Stimulated activated CD4-positive, alpha-beta T cell treated with anti-CD3 and anti-CD28 coated beads, Interleukin-12 subunit alpha, Interleukin-12 subunit beta, amount 100 ng/mL, for 24 hours (primary cell): ENCODE results near the gene NYNRIN.
"Not testable (repeated sequence)": the region's sequence is repeated elsewhere in the genome, so short reads cannot be mapped to it uniquely, and the experiment has no call there.

Experiments used
- DNase-seq, 2 experiments: peaks; one replicate each; pipeline ENCODE4 v3.0.0-alpha.2; 2020; ENCODE audit warnings: low read depth in 2 of 2

Gene NYNRIN

GRCh38 chr14:24369907-24370687 is 28.7 kb upstream of the NYNRIN start:
- no peak for DNase-seq

GRCh38 chr14:24370748-24371147 is 28.1 kb upstream of the NYNRIN start:
- no peak for DNase-seq

- DNase-seq: not testable (repeated sequence)
Observed at GRCh38 chr14:24371605-24372004, 27.2 kb upstream of the NYNRIN start.

GRCh38 chr14:24372701-24373416 is 25.9 kb upstream of the NYNRIN start:
- no peak for DNase-seq

- no peak for DNase-seq
Observed at GRCh38 chr14:24376448-24377070, 22.2 kb upstream of the NYNRIN start.

GRCh38 chr14:24377126-24377525 is 21.7 kb upstream of the NYNRIN start:
- DNase-seq: no peak

GRCh38 chr14:24377657-24378056 is 21.1 kb upstream of the NYNRIN start:
- no peak for DNase-seq

- DNase-seq: no peak
Observed at GRCh38 chr14:24378327-24378726, 20.5 kb upstream of the NYNRIN start.

- no peak for DNase-seq
Observed at GRCh38 chr14:24378981-24379906, 19.6 kb upstream of the NYNRIN start.

- no peak for DNase-seq
Observed at GRCh38 chr14:24379907-24380730, 18.7 kb upstream of the NYNRIN start.

- no peak for DNase-seq
Observed at GRCh38 chr14:24381363-24382063, 17.3 kb upstream of the NYNRIN start.

GRCh38 chr14:24382064-24382371 is 16.8 kb upstream of the NYNRIN start:
- no peak for DNase-seq

- DNase-seq: no peak
Observed at GRCh38 chr14:24384169-24384568, 14.6 kb upstream of the NYNRIN start.

GRCh38 chr14:24385524-24385923 is 13.3 kb upstream of the NYNRIN start:
- no peak for DNase-seq

GRCh38 chr14:24387009-24387345 is 11.8 kb upstream of the NYNRIN start:
- no peak for DNase-seq

- DNase-seq: not testable (repeated sequence)
Observed at GRCh38 chr14:24387579-24387978, 11.2 kb upstream of the NYNRIN start.

GRCh38 chr14:24388474-24389179 is 10.2 kb upstream of the NYNRIN start:
- DNase-seq: no peak

- no peak for DNase-seq
Observed at GRCh38 chr14:24389226-24389848, 9.5 kb upstream of the NYNRIN start.

GRCh38 chr14:24390701-24391468 is 7.9 kb upstream of the NYNRIN start:
- DNase-seq: no peak
